DMS114 treated with DMSO at 0.1 percent for 48 hours (cell line): ENCODE measurements around the gene ZNF592.

Source experiments
- DNase-seq: peaks from one replicate; lab custom pipeline; 2025; ENCODE audit not compliant: unreplicated experiment; lab: John Stamatoyannopoulos, UW

Gene ZNF592

GRCh38 chr15:84807228-84807627 lies 58.8 kb downstream of the ZNF592 start:
- DNase-seq = no peak

DNA sequence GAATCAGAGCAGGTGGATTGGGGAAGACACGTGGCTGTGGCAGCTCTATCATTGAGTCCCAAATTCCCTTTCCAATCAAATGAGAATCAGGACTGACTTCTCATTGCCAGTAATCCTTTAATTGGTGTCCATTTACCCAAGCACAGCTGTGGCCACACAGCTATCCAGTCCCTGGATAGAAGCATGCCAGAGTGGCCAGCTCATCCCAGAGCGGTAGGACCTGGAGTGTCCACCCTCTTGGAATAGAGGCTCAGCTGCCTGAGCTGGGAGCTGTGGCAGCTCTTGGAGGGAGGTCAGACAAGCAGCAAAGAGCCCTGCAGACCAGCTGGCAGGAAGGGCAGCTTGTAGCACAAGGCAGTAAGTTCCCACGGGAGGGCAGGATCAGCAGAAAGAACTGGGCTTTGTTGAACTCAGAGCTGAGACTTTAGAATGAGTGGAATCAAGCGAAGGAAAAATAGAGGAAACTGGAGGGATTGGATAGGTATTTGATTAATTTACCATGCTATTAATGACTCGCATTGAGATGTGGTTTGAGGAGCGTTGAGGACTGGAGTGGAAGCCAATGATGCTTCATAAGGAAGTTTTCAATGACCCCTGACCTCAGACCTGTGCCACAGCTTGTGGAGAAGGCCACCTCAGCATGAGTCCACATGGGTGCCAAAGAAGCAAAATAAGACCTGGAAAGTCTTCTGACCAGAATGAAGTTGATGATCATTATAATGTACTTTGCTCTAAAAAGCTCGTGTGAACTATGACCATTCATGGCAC lies 61.9 kb downstream of the ZNF592 start:
- no peak for DNase-seq

DNA sequence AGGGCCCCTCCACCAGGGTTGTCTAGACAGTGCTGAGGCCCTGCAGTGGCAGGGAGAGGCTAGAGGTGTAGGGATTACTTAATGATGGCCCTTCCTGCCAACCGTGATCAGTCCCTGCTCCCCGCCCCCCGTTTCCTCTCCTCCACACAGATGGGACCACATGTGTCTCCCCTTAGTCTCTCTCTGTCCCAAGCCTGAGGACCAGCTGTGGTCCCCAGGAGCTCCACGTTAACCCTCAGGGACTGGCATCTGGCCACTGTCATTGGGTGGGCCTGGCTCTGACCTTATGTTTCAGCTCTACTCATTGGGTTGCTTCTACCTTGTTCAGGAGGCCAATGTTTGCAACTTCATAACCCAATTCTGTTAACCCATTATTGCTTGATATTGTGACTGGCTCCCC lies 62.8 kb downstream of the ZNF592 start:
- no peak for DNase-seq

DNA sequence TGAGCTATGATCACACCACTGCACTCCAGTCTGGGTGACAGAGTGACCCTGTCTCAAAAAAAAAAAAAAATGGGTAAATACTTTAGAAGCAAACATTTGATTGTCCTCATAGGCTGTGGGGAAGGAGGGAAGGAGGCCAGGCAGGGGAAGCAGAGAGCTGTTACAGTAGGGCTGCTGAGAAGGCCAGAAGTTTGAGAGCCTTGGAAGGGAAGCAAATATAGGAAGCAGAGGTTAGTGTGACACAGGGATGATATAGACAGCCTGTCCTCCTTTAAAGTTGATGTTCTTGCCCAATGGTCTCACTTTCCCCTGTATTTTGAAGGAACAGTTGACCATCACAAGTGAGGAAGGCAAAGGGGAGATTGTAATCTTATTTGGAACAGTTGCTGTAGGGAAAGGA lies 63.4 kb downstream of the ZNF592 start:
- DNase-seq = no peak

DNA sequence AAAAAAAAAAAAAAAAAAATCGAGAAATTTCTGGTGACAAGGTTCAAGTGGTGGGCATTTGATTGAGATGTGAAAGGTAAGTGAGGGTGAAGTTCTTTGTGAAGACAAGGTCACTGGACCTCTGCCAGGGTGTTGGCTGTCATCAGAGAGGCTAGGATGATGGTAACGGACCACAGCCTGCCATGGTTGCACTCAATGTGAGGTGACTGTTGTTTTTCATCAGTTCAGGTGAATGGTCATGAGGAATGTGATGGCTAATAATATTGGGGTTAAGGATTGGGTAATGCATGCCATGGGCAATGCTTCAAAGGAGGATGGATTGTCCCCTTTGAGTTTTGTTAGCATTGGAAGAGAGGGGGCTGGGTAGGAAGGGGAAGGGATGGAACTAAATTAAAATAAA lies 64.5 kb downstream of the ZNF592 start:
- DNase-seq = no peak

DNA sequence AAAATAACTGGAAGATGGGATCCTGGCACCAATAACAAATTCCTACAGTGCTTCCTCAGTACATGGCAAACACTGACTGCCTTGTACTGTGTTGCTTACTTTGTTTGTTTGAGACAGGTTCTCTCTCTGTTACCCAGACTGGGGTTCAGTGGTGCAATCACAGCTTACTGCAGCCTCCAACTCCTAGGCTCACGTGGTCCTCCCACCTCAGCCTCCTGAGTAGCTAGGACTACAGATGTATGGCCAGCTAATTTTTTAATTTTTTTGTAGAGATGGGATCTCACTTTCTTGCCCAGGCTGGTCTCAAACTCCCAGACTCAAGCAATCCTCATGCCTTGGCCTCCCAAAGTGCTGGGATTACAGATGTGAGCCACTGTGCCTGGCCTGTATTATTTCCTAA lies 65.0 kb downstream of the ZNF592 start:
- no peak for DNase-seq

DNA sequence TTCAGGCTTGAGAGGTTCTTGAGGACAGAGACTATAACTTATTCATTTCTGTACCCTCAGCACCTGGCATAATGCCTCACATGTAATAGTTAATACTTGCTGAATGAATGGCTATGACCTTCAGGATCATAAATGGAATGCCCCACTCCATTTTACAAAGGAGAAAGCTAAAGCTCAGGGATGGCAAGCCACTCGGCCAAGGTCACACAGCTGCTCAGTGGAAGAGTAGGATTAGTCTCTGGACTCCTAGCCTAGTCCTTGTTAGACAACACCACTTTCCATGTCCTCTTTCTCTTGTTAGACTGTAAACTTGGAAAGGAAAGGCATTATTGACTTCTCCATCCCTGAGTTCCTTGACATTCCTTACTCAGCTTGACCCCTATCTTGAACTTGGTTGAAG lies 65.5 kb downstream of the ZNF592 start:
- DNase-seq = no peak

- no peak for DNase-seq
Measured at GRCh38 chr15:84814916-84815315, 66.5 kb downstream of the ZNF592 start.

- DNase-seq = no peak
Measured at GRCh38 chr15:84816694-84817465, 68.5 kb downstream of the ZNF592 start, which contains the start of gene ALPK3. TSS of gene ALPK3 (plus strand) at chr15:84817356. CDS start at chr15:84817453, 97 bp downstream.

- no peak for DNase-seq
Measured at GRCh38 chr15:84817466-84818081, 69.2 kb downstream of the ZNF592 start.

GRCh38 chr15:84818261-84819131 lies 70.1 kb downstream of the ZNF592 start:
- DNase-seq = no peak

GRCh38 chr15:84819291-84819768 lies 70.9 kb downstream of the ZNF592 start:
- no peak for DNase-seq

GRCh38 chr15:84819791-84820190 lies 71.4 kb downstream of the ZNF592 start:
- no peak for DNase-seq

- no peak for DNase-seq
Measured at GRCh38 chr15:84821501-84822021, 73.2 kb downstream of the ZNF592 start.

- no peak for DNase-seq
Measured at GRCh38 chr15:84822653-84823281, 74.4 kb downstream of the ZNF592 start.

DNA sequence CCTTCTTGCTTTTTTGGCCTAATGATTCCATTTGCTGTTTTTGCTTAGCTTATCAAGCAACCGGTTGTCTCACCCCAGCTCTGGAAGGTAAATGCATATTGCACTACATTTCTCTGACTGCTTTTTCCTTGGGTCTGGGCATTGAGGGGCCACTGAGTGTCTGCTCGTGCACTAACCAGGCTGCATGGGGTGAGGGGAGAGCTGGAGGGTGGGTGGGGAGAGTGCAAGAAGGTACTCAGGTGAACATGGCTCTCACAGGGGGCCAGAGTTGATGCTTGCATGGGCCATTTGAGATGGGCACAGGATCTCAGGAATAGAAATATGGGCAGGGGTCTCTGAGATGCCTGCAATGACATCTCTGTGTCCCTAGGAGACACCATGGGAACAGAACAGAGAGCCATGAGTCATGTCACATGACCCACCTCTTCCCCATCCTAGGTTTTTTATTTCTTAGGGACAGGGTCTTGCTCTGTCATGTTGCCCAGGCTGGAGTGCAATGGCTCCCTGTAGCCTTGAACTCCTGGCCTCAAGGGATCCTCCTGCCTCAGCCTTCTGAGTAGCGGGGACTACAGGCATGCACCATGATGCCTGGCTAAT lies 75.0 kb downstream of the ZNF592 start:
- no peak for DNase-seq

- DNase-seq = no peak
Measured at GRCh38 chr15:84824260-84825007, 76.0 kb downstream of the ZNF592 start.

DNA sequence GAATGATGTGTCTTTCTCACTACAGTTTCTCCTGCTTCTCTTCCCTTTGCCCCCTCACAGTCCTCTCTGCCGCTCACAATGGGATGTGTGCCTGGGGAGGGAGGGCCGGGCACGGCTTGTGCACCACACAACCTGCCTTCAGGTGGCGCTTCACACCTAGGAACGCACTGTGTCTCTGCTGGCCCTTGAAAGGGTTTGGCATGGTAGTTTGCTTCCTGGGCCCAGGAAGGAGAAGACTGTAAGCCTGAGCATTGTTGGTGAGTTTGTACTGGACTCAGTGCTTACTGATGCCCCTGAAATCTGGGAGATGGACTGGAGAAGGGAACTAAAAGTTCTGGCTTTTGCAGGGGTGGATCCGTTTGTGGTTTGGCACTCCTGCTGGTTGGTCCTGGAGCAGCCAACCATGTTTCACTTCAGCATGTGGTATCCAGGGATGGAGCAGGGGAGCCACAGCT lies 78.0 kb downstream of the ZNF592 start:
- no peak for DNase-seq

GRCh38 chr15:84827246-84827645 lies 78.9 kb downstream of the ZNF592 start:
- DNase-seq = no peak
